Dedifferentiated amniotic fluid mesenchymal stem cell (primary cell): ENCODE measurements around the gene NEK9.
A peak's percentile ranks its signal among the peaks of the same experiment; 100 is the strongest.

Experiments
- DNase-seq: peaks from one replicate; pipeline ENCODE4 v3.0.0-alpha.2; 2016; ENCODE audit errors: extremely low spot score

Gene NEK9

GRCh38 chr14:75067212-75067611 lies 59.6 kb downstream of the NEK9 start:
- no peak for DNase-seq

GRCh38 chr14:75066691-75067090 lies 60.2 kb downstream of the NEK9 start:
- DNase-seq, result no peak

GRCh38 chr14:75064205-75064567 lies 62.7 kb downstream of the NEK9 start:
- DNase-seq, result no peak

- peak; percentile 83 for DNase-seq
These were observed 63.2 kb downstream of the NEK9 start, which contains the start of gene ACYP1 for GRCh38 chr14:75063491-75064204. Gene ACYP1 (minus strand): TSS chr14:75064024. CDS start chr14:75063553, 471 bp downstream.

- DNase-seq, result no peak
These were observed 63.8 kb downstream of the NEK9 start for GRCh38 chr14:75063013-75063412.

- no peak for DNase-seq
These were observed 66.4 kb downstream of the NEK9 start for GRCh38 chr14:75060420-75060819.

GRCh38 chr14:75059642-75060041 lies 67.2 kb downstream of the NEK9 start:
- DNase-seq, result no peak

GRCh38 chr14:75054421-75054820 lies 72.4 kb downstream of the NEK9 start:
- no peak for DNase-seq

GRCh38 chr14:75053396-75054291 lies 73.2 kb downstream of the NEK9 start:
- DNase-seq, result no peak

GRCh38 chr14:75051556-75051899 lies 75.3 kb downstream of the NEK9 start:
- no peak for DNase-seq

- peak; percentile 50 for DNase-seq
These were observed 75.8 kb downstream of the NEK9 start, which contains the start of gene MLH3 for GRCh38 chr14:75050852-75051555. Gene MLH3 (minus strand): TSS chr14:75051467. CDS start chr14:75049655, 1,812 bp downstream.

- peak; percentile 74 for DNase-seq
These were observed 77.1 kb downstream of the NEK9 start for GRCh38 chr14:75049731-75050201.

- DNase-seq, result no peak
These were observed 77.7 kb downstream of the NEK9 start for GRCh38 chr14:75049136-75049535.

GRCh38 chr14:75048101-75048500 lies 78.7 kb downstream of the NEK9 start:
- no peak for DNase-seq

GRCh38 chr14:75047506-75047905 lies 79.3 kb downstream of the NEK9 start:
- no peak for DNase-seq

- no peak for DNase-seq
These were observed 79.9 kb downstream of the NEK9 start for GRCh38 chr14:75046899-75047298.

GRCh38 chr14:75046275-75046674 lies 80.6 kb downstream of the NEK9 start:
- no peak for DNase-seq

- no peak for DNase-seq
These were observed 82.1 kb downstream of the NEK9 start for GRCh38 chr14:75044752-75045151.

GRCh38 chr14:75044322-75044721 lies 82.5 kb downstream of the NEK9 start:
- DNase-seq, result peak; percentile 33

- DNase-seq, result no peak
These were observed 84.8 kb downstream of the NEK9 start for GRCh38 chr14:75042035-75042434.

- DNase-seq, result no peak
These were observed 85.2 kb downstream of the NEK9 start for GRCh38 chr14:75041613-75042012.

- no peak for DNase-seq
These were observed 85.9 kb downstream of the NEK9 start for GRCh38 chr14:75040959-75041358.
